K562 (cell line): ENCODE measurements around the gene LGR6.

Experiments
- EGR1 ChIP-seq: fragments of 450-650 bp; conservative IDR thresholded peaks from 2 replicates; pipeline ENCODE4 v1.6.1; 2017; ENCODE audit warnings: mild to moderate bottlenecking
- EHMT2 ChIP-seq: fragments of 450-650 bp; IDR thresholded peaks from 2 replicates; pipeline ENCODE4 v1.6.1; 2018; ENCODE audit warnings: antibody characterized with exemption
- GABPA ChIP-seq: fragments of 200-800 bp; sonication (Bioruptor generic); conservative IDR thresholded peaks from 2 replicates; pipeline ENCODE4 v1.6.1; 2016; ENCODE audit warnings: low read depth, missing genetic modification characterization, missing compliant biosample characterization
- GTF2F1 ChIP-seq: IDR thresholded peaks from 2 replicates; pipeline ENCODE4 v1.6.1; 2011; ENCODE audit warnings: low read depth, low read length, improper control_type of control experiment
- HDAC3 ChIP-seq: fragments of 450-650 bp; IDR thresholded peaks from 2 replicates; pipeline ENCODE4 v1.6.1; 2018; ENCODE audit warnings: borderline replicate concordance, mild to moderate bottlenecking, moderate library complexity; ENCODE audit not compliant: partially characterized antibody
- MYC ChIP-seq, 2 experiments: fragments of 250-450 bp in 1 of 2; sonication (Bioruptor Pico) in 1 of 2; IDR thresholded peaks; 2 replicates each; pipeline versions ENCODE4 v1.5.1 to v1.6.1; 2012 to 2021; ENCODE audit warnings: low read depth in 2 of 2, borderline replicate concordance in 1 of 2, improper control_type of control experiment in 1 of 2, low read length in 1 of 2, mild to moderate bottlenecking in 1 of 2, moderate library complexity in 1 of 2
- POLR2A ChIP-seq: fragments of 450-650 bp; conservative IDR thresholded peaks from 2 replicates; pipeline ENCODE4 v1.6.1; 2016
- XRCC3 ChIP-seq: fragments of 450-650 bp; IDR thresholded peaks from 2 replicates; pipeline ENCODE4 v1.6.1; 2017; ENCODE audit warnings: mild to moderate bottlenecking, moderate library complexity
- ZNF311 ChIP-seq: fragments of 250-450 bp; sonication (Bioruptor Pico); IDR thresholded peaks from 2 replicates; pipeline ENCODE4 v1.4.0; 2020; ENCODE audit warnings: mild to moderate bottlenecking, moderate library complexity
- TF ChIP-seq, protein P1 (sequence below), 3 experiments: IDR thresholded peaks in 2 of 3; conservative IDR thresholded peaks in 1 of 3; 2 replicates each; pipeline ENCODE4 v1.5.1; 2011 to 2012; ENCODE audit warnings: low read length in 3 of 3, mild to moderate bottlenecking in 3 of 3, control low read depth in 2 of 3, improper control_type of control experiment in 1 of 3, inconsistent platforms in 1 of 3, low read depth in 1 of 3, mixed read lengths in 1 of 3, moderate library complexity in 1 of 3; ENCODE audit not compliant: insufficient read depth in 2 of 3
- TF ChIP-seq, protein P2 (sequence below): fragments of 450-650 bp; IDR thresholded peaks from 2 replicates; pipeline ENCODE4 v1.6.1; 2016; ENCODE audit warnings: mild to moderate bottlenecking

DNA sequence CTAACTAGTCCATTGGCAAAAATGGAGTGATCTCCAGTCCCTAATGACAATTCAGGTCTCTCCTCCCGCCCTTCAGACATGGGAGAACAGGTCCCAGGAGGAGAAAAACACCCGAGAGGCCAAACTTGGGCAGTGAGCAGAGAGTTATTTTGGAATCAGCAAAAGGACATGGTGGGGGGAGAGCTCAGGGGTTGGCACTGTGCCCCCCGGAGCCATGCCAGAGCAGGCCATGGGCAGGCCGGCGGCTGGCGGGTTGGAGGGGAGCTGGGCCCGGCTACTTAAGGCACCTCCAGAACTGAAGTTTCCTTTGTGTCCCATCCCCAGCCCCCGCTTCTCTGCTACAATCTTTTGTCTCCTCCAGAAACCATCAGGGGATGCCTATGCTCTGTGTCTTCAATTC, 7.1 kb downstream of the LGR6 start:
- TF ChIP-seq EGR1, result no peak
- TF ChIP-seq, protein P1, sequence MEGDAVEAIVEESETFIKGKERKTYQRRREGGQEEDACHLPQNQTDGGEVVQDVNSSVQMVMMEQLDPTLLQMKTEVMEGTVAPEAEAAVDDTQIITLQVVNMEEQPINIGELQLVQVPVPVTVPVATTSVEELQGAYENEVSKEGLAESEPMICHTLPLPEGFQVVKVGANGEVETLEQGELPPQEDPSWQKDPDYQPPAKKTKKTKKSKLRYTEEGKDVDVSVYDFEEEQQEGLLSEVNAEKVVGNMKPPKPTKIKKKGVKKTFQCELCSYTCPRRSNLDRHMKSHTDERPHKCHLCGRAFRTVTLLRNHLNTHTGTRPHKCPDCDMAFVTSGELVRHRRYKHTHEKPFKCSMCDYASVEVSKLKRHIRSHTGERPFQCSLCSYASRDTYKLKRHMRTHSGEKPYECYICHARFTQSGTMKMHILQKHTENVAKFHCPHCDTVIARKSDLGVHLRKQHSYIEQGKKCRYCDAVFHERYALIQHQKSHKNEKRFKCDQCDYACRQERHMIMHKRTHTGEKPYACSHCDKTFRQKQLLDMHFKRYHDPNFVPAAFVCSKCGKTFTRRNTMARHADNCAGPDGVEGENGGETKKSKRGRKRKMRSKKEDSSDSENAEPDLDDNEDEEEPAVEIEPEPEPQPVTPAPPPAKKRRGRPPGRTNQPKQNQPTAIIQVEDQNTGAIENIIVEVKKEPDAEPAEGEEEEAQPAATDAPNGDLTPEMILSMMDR (IDR thresholded peaks at IDR 0.05 in 2 of 3, conservative IDR thresholded peaks at IDR 0.05 in 1 of 3; ENCODE audit: insufficient read depth in 2 of 3, low read depth in 1 of 3, low read length in 3 of 3), result no peak
- TF ChIP-seq POLR2A, result no peak
- no peak for TF ChIP-seq XRCC3
- no peak for TF ChIP-seq GTF2F1
- no peak for TF ChIP-seq MYC (IDR thresholded peaks at IDR 0.05; ENCODE audit: low read depth, low read length)
- no peak for TF ChIP-seq MYC (CRISPR knock-in tag; IDR thresholded peaks at IDR 0.05; ENCODE audit: borderline replicate concordance, low read depth)
- no peak for TF ChIP-seq EHMT2
- TF ChIP-seq ZNF311 (CRISPR knock-in tag), result no peak
- TF ChIP-seq HDAC3, result no peak
- TF ChIP-seq, protein P2, sequence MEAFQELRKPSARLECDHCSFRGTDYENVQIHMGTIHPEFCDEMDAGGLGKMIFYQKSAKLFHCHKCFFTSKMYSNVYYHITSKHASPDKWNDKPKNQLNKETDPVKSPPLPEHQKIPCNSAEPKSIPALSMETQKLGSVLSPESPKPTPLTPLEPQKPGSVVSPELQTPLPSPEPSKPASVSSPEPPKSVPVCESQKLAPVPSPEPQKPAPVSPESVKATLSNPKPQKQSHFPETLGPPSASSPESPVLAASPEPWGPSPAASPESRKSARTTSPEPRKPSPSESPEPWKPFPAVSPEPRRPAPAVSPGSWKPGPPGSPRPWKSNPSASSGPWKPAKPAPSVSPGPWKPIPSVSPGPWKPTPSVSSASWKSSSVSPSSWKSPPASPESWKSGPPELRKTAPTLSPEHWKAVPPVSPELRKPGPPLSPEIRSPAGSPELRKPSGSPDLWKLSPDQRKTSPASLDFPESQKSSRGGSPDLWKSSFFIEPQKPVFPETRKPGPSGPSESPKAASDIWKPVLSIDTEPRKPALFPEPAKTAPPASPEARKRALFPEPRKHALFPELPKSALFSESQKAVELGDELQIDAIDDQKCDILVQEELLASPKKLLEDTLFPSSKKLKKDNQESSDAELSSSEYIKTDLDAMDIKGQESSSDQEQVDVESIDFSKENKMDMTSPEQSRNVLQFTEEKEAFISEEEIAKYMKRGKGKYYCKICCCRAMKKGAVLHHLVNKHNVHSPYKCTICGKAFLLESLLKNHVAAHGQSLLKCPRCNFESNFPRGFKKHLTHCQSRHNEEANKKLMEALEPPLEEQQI, result no peak
- TF ChIP-seq GABPA (tag), result no peak
